C1 segment of cervical spinal cord (tissue), 14 donors: Measurements from ENCODE around the gene CMSS1.
"Not testable (repeated sequence)": the region's sequence is repeated elsewhere in the genome, so short reads cannot be mapped to it uniquely, and the experiment has no call there.

Experiments used
- DNase-seq, 14 donors: peaks; one replicate each; lab custom pipeline; 2025; lab: John Stamatoyannopoulos, UW

The CMSS1 gene

DNA sequence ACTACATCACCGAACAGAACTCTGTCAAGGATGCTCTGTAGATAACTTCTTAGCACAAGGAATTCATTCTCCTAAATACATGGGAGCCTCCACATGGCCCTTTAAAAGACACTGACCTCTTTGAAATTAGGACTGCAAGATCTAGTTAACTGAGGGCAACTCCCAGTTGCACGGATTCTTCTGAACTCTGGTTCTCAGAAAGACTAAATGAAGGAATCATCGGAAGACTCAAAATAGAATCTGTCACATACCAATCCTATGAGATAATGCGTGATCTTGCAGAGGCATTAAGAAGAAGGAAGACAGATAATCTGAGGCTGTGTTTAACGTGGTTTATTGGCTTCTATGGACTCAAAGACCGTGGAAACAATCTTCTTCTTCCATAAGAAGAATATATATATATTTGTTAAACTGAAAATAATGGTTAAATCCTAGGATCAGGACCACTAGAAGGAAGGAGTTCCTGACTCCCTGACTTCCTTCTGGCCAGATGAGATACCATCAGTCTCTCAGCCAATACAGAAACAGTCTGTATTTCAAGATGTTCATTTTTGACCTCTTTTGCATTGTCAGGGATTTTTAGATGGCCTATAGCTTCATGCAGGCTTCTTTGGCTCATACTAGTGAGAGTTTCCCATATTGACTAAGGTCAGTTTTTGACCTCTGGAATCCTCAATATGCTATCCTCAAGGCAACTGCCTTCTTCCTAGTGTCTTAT lies 409.2 kb downstream of the CMSS1 start:
- DNase-seq = no peak

DNA sequence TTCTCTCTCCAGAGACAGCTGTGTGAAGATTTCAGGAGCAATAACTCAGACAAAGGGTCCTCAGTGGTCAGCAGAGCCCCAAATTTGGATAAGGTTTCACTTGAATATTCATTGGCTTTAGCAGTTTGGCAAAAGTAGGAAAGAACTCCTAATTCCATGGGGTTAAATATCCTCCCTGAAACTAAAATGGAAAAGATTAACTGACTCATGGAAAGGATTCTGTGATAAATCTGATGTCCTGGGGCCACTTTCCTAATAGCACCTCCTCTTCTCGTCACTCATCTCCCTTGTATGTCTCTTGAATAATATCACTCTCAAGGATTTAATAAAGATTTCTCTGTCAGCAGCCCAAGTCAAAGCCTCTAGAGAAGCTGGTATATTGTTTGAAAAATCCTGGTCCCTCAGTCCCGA lies 409.9 kb downstream of the CMSS1 start:
- DNase-seq = no peak

DNA sequence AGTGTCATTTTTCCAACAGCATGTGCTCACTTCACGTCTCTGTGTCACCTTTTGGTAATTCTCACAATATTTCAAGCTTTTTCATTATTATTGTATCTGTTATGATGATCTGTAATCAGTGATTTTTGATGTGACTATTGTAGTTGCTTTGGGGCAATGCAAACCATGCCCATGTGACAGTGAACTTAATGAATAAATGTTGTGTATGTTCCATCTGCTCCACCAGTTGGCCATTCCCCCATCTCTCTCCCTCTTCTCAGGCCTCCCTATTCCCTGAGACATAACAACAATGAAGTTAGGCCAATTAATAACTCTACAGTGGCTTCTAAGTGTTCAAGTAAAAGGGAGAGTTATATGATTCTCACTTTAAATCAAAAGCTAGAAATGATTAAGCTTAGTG lies 410.6 kb downstream of the CMSS1 start:
- DNase-seq = no peak

DNA sequence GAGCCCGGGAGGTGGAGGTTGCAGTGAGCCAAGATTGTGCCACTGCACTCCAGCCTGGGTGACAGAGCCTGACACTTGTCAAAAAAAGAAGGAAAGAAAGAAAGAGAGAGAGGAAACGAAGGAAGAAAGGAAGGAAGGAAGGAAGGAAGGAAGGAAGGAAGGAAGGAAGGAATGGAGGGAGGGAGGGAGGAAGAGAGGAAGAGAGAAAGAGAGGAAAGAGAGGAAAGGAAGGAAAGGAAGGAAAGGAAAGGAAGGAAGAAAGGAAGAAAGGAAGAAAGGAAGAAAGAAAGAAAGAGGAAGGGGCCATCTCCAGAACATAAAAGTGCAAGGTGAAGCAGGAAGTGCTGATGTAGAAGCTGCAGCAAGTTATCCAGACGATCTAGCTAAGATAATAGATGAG lies 411.5 kb downstream of the CMSS1 start:
- not testable (repeated sequence) for DNase-seq

DNA sequence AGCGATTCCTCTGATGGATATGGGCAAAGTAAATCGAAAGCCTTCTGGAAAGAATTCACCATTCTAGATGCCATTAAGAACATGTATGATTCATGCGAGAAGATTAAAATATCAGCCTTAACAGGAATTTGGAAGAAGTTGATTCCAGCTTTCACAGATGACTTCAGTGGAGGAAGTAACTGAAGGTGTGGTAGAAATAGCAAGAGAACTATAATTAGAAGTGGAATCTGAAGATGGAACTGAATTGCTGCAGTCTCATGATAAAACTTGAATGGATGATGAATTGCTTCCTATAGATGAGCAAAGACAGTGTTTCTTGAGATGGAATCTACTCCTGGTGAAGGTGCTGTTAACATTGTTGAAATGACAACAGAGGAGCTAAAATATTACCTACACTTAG lies 413.0 kb downstream of the CMSS1 start:
- no peak for DNase-seq
